GM19468 (cell line): ENCODE results near the gene AMY1A.
"Not testable (repeated sequence)": the region's sequence is repeated elsewhere in the genome, so short reads cannot be mapped to it uniquely, and the experiment has no call there.

Source experiments
- ATAC-seq: cut with Tn5 transposase; IDR thresholded peaks from one replicate; pipeline ENCODE4 v1.9.1; 2021; ENCODE audit warnings: mild to moderate bottlenecking, moderate library complexity, moderate number of reproducible peaks; ENCODE audit not compliant: unreplicated experiment; ENCODE audit errors: extremely low read depth

Gene AMY1A

DNA sequence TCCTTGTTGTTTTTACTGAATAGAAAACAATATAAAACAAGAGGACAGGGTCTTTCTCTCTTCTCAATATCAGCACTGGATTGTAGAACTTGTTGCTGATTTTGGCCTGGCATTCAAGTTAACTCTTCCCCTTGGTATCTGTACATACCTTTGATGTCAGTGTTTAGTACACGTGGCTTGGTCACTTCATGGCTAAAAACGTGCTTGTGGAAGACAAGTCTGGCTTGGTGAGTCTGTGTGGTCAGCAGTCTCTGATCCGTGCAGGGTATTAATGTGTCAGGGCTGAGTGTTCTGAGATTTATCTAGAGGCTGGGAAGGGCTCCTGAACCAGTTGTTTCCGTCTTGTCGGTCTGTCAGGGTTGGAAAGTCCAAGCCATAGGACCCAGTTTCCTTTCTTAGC lies at the start of gene AMY1A:
AMY1A (plus strand) TSS at position 301 of the 400 bp plus-strand sequence. CDS start 571 bp downstream, outside the sequence.
- ATAC-seq: not testable (repeated sequence)

DNA sequence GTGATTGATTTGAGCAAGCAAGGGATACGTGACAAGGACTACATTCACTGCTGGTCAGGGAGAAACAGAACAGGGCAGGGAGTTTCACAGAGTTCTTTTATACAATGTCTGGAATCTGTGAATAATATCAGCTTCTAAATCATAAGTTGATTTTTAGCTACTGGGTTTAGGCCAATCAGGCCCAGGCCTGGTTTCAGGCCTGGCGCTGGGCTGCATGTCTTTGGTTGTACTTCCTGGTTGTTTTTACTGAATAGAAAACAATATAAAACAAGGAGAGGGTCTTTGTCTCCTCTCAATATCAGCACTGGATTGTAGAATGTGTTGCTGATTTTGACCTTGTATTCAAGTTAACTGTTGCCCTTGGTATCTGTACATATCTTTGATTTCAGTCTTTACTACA lies 39.2 kb upstream of the AMY1A start:
- no peak for ATAC-seq

DNA sequence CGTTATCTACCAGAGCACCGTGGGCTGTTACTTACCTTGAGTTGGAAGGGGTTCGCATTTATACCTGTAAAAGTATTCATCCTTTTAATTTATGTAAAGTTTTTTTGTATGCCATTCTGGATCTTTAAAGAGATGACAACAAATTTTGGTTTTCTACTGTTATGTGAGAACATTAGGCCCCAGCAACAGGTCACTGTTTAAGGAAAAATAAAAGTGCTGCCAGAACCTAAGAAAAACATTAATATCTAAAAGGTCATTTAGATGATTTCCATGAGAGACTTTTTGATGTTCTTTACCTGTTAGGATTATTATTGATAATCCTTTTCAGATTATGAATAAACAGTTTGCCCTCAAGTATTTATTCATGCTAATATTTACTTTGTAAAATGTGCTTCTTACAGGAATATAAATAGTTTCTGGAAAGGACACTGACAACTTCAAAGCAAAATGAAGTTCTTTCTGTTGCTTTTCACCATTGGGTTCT lies 38.5 kb upstream of the AMY1A start, which contains the start of gene AMY2A:
AMY2A (plus strand) TSS at position 434 of the 484 bp plus-strand sequence; CDS start at position 448, 14 bp downstream.
- not testable (repeated sequence) for ATAC-seq

DNA sequence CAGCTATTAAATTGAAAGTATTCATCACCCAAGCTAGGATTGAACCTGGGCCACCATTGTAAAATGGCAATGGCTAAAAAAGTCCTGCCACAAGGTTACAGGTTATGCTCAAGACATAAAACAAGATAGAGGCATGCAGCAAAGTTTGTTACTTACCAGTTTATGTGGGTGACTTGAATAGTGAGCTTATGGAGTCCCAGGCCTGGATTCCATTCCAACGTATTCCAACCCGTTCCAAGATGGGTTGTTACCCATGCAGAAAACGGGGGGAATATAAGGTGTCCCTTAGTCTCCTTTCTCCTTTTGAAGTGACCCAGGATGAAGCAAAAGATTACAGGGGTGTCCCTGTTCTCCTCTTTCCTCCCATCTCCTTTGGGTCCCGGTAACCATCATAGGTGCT lies 28.1 kb upstream of the AMY1A start:
- ATAC-seq: not testable (repeated sequence)

DNA sequence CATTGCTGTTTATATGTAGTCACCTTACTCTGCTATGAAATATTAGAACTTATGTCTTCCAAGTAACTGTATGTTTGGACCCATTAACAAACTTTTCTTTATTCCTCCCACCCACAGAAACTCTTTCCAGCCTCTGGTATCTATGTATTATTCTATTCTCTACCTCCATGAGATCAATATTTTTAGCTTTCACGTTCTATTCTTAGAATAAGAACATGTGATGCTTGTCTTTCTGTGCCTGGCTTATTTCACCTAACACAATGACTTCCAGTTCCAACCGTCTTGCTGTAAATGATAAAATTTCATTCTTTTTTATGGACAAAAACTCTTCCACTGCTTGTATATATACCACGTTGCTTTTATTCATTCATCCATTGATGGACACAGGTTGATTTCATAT lies 14.4 kb upstream of the AMY1A start:
- ATAC-seq: not testable (repeated sequence)

DNA sequence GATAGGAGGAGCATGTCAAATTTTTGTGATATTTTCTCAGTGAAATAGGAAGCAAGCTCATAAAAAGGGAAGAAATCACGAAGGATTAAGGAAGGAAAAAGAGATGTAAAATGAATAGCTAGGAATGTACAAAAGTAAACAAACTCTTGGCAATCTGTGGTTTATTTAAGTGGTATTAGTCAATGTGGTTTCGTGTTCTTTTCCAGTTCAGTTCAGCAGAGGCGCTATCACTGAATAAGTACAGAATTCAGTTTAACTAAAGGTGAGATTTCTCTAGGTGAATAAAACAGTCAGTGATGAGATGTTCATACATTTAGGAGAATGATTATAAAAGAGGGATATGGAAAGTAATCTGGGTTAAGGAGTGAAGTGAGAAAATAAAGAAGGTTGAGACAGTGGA lies 11.7 kb upstream of the AMY1A start:
- not testable (repeated sequence) for ATAC-seq

DNA sequence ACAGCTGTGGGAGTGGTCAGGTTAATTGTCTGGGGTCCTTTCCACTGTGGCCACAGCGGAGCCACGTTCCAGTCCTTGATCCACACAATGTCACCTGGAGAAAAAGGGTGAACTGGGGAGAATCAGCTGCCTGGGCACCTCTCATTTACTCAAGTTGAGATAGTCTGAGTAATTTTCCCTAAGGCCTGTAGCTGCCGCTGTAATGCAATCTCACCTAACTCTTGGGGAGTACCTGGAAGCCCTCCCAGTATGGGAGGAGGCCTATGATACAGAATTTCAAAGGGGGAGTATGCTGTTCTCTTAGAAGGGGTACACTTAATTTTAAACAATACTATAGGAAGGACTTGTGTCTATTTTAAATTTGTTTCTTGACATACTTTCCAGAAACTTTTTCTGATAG lies 5.3 kb upstream of the AMY1A start:
- ATAC-seq: not testable (repeated sequence)

DNA sequence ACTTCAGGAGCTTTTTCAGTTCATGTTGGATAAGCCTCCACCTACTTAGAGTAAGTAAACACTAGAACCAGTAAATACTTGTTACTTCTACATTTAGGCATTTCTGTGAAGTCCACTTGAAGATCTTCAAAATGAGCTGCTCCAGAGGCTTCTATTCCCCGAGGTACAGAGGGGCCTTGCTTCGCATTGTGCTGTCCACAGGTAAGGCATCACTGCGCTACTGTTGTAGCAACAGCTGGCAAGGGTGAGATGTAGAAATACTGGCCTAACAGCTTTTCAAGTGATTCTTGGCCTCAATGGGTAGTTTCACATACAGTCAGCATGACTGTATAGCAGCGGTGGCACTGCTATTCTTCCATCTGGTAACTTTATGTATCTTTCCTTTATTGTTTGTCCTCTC lies 4.7 kb upstream of the AMY1A start:
- ATAC-seq: not testable (repeated sequence)

DNA sequence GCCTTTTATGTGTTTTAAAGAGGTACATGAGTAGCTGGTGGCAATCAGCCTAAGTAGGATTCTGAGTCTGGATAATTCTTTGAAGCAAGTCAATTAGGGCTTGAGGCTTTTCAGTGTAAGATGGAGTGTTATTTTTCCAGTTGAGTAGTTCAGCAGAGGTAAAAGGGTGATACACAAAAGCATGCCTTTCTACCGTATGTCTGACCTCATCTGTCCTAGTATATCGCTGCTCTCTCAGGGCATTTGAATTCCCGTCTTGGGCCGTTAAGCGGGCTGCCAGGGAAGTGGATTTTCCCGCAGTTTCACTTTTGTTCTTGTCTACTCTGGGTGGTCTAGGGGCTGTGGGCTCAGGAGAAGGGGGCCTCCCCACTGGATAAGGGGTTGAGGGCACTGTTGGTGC lies 1.4 kb upstream of the AMY1A start:
- ATAC-seq: not testable (repeated sequence)

DNA sequence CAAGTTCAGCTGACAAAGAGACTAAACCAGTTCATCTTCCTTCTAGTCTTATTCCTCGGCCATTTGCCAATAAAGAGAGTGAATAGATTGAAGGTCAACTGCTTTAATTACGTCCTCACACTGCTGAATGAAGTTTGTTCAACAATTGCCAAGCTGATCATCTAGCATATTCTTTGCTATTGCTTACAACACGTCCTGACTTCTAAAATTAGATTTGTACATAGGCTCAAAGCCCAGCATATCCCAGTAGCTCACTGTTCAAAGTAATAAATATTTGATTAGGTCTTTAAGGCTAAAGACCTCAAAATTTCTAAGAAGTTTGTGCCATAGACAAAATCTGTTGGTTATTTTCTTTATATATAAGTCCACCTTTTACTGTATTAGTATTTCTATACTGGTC lies 20.8 kb downstream of the AMY1A start:
- ATAC-seq: not testable (repeated sequence)

DNA sequence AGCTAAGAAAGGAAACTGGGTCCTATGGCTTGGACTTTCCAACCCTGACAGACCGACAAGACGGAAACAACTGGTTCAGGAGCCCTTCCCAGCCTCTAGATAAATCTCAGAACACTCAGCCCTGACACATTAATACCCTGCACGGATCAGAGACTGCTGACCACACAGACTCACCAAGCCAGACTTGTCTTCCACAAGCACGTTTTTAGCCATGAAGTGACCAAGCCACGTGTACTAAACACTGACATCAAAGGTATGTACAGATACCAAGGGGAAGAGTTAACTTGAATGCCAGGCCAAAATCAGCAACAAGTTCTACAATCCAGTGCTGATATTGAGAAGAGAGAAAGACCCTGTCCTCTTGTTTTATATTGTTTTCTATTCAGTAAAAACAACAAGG lies 40.5 kb downstream of the AMY1A start, which contains the start of gene AMY1B:
AMY1B (minus strand) TSS at position 101 of the 400 bp plus-strand sequence. CDS start 571 bp downstream, outside the sequence.
- ATAC-seq: not testable (repeated sequence)

DNA sequence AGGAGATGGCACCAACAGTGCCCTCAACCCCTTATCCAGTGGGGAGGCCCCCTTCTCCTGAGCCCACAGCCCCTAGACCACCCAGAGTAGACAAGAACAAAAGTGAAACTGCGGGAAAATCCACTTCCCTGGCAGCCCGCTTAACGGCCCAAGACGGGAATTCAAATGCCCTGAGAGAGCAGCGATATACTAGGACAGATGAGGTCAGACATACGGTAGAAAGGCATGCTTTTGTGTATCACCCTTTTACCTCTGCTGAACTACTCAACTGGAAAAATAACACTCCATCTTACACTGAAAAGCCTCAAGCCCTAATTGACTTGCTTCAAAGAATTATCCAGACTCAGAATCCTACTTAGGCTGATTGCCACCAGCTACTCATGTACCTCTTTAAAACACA lies 41.9 kb downstream of the AMY1A start:
- not testable (repeated sequence) for ATAC-seq

DNA sequence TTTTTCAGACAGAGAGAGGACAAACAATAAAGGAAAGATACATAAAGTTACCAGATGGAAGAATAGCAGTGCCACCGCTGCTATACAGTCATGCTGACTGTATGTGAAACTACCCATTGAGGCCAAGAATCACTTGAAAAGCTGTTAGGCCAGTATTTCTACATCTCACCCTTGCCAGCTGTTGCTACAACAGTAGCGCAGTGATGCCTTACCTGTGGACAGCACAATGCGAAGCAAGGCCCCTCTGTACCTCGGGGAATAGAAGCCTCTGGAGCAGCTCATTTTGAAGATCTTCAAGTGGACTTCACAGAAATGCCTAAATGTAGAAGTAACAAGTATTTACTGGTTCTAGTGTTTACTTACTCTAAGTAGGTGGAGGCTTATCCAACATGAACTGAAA lies 45.1 kb downstream of the AMY1A start:
- not testable (repeated sequence) for ATAC-seq

DNA sequence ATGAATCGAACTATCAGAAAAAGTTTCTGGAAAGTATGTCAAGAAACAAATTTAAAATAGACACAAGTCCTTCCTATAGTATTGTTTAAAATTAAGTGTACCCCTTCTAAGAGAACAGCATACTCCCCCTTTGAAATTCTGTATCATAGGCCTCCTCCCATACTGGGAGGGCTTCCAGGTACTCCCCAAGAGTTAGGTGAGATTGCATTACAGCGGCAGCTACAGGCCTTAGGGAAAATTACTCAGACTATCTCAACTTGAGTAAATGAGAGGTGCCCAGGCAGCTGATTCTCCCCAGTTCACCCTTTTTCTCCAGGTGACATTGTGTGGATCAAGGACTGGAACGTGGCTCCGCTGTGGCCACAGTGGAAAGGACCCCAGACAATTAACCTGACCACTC lies 45.7 kb downstream of the AMY1A start:
- not testable (repeated sequence) for ATAC-seq

DNA sequence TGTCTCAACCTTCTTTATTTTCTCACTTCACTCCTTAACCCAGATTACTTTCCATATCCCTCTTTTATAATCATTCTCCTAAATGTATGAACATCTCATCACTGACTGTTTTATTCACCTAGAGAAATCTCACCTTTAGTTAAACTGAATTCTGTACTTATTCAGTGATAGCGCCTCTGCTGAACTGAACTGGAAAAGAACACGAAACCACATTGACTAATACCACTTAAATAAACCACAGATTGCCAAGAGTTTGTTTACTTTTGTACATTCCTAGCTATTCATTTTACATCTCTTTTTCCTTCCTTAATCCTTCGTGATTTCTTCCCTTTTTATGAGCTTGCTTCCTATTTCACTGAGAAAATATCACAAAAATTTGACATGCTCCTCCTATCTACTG lies 52.1 kb downstream of the AMY1A start:
- not testable (repeated sequence) for ATAC-seq

DNA sequence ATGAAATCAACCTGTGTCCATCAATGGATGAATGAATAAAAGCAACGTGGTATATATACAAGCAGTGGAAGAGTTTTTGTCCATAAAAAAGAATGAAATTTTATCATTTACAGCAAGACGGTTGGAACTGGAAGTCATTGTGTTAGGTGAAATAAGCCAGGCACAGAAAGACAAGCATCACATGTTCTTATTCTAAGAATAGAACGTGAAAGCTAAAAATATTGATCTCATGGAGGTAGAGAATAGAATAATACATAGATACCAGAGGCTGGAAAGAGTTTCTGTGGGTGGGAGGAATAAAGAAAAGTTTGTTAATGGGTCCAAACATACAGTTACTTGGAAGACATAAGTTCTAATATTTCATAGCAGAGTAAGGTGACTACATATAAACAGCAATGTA lies 54.8 kb downstream of the AMY1A start:
- not testable (repeated sequence) for ATAC-seq
